GM12878 (cell line): ENCODE results near the gene TRIM25. TPM values are rescaled to one million over a fixed set of nuclear protein-coding genes. Genes with fewer than 3 reads are reported as not detected.

Experiments
- ATAC-seq: fragments of 200-7000 bp; cut with Tn5 transposase; 3 replicates; pipeline ENCODE4 v1.9.1; 2020; ENCODE audit warnings: mild to moderate bottlenecking, moderate library complexity
- BruUV-seq: library from RNA; stranded (reverse); fragments of 400-500 nt; replicated peaks from 2 replicates; lab custom pipeline; 2021; lab: Mats Ljungman, UMichigan
- CTCF ChIA-PET: fragments of 300-600 bp; sonication (Branson Sonifier 250); formaldehyde crosslinking; extraction: SDS; loops from one replicate; lab custom pipeline; 2021; ENCODE audit warnings: inconsistent platforms; lab: Yijun Ruan, JAX
- POLR2A ChIA-PET: fragments of 350-600 bp; formaldehyde crosslinking; extraction: SDS; loops from one replicate; lab custom pipeline; 2021; ENCODE audit warnings: inconsistent platforms; lab: Charles Lee
- RAD21 ChIA-PET: fragments of 300-600 bp; sonication (Branson Sonifier 250); formaldehyde crosslinking; loops from one replicate; lab custom pipeline; 2023; ENCODE audit warnings: antibody characterized with exemption; ENCODE audit not compliant: unreplicated experiment; lab: Charles Lee
- SMC1A ChIA-PET: fragments of 300-600 bp; sonication (Branson Sonifier 250); formaldehyde crosslinking; loops from one replicate; lab custom pipeline; 2023; ENCODE audit not compliant: unreplicated experiment, uncharacterized antibody; lab: Charles Lee
- DNase-seq: peaks from one replicate; pipeline ENCODE4 v3.0.0-alpha.2; 2011; ENCODE audit warnings: low read depth, low spot score
- FAIRE-seq: peaks from 3 replicates; lab custom pipeline; 2011; peaks lifted over from hg19 to GRCh38; lab: Jason Lieb, UNC
- H2AFZ ChIP-seq: 2 replicates; pipeline ENCODE4 v1.6.0; 2011; ENCODE audit warnings: low read depth, low read length, control low read depth; ENCODE audit not compliant: control insufficient read depth
- H3K27ac ChIP-seq: 2 replicates; pipeline ENCODE4 v1.5.1; 2011; ENCODE audit warnings: control low read depth; ENCODE audit not compliant: control insufficient read depth, insufficient read depth
- H3K27me3 ChIP-seq, 2 experiments: replicated peaks in 1 of 2; 2 replicates each; pipeline versions ENCODE4 v1.6.0 to v1.6.1; 2011; ENCODE audit warnings: low read length in 1 of 2; ENCODE audit not compliant: control insufficient read depth in 2 of 2, insufficient read depth in 2 of 2
- H3K36me3 ChIP-seq, 2 experiments: 2 replicates each; pipeline ENCODE4 v1.5.1; 2011; ENCODE audit warnings: low read length in 1 of 2; ENCODE audit not compliant: control insufficient read depth in 2 of 2, insufficient read depth in 2 of 2
- H3K4me1 ChIP-seq: 2 replicates; pipeline ENCODE4 v1.6.1; 2011; ENCODE audit warnings: mild to moderate bottlenecking, low read length, moderate library complexity, mixed read lengths; ENCODE audit not compliant: control insufficient read depth, insufficient read depth
- H3K4me2 ChIP-seq: 2 replicates; pipeline ENCODE4 v1.6.0; 2011; ENCODE audit warnings: control low read depth; ENCODE audit not compliant: control insufficient read depth, insufficient read depth
- H3K4me3 ChIP-seq: fragments of 200-600 bp; sonication (generic); 2 replicates; pipeline ENCODE4 v1.5.1; 2016
- H3K79me2 ChIP-seq: 2 replicates; pipeline ENCODE4 v1.6.0; 2011; ENCODE audit warnings: low read length; ENCODE audit not compliant: control insufficient read depth, insufficient read depth
- H3K9ac ChIP-seq: 2 replicates; pipeline ENCODE4 v1.8.0; 2011; ENCODE audit warnings: low read length, control low read depth, mixed read lengths; ENCODE audit not compliant: control insufficient read depth, insufficient read depth
- H3K9me3 ChIP-seq: replicated peaks from 3 replicates; pipeline ENCODE4 v1.5.1; 2011; ENCODE audit warnings: mild to moderate bottlenecking, low read length; ENCODE audit not compliant: control insufficient read depth, insufficient read depth
- H4K20me1 ChIP-seq: 2 replicates; pipeline ENCODE4 v1.6.0; 2011; ENCODE audit not compliant: control insufficient read depth, insufficient read depth
- ASH2L ChIP-seq: fragments of 300-600, 200-600 bp; sonication (generic); IDR thresholded peaks from 2 replicates; pipeline ENCODE4 v1.6.1; 2017; ENCODE audit warnings: low read depth, mild to moderate bottlenecking, borderline replicate concordance
- BCL11A ChIP-seq: IDR thresholded peaks from 2 replicates; pipeline ENCODE4 v1.6.1; 2011; ENCODE audit warnings: low read depth, low read length
- CUX1 ChIP-seq: IDR thresholded peaks from 2 replicates; pipeline ENCODE4 v1.6.1; 2012; ENCODE audit warnings: improper control_type of control experiment, low read depth, low read length; ENCODE audit not compliant: insufficient replicate concordance
- E2F4 ChIP-seq: IDR thresholded peaks from 2 replicates; pipeline ENCODE4 v1.6.1; 2012; ENCODE audit warnings: low read depth, low read length, improper control_type of control experiment
- HDAC2 ChIP-seq: fragments of 200-600 bp; sonication (generic); IDR thresholded peaks from 2 replicates; pipeline ENCODE4 v1.6.1; 2017
- HSF1 ChIP-seq: fragments of 150-350 bp; IDR thresholded peaks from 2 replicates; pipeline ENCODE4 v1.6.1; 2014; ENCODE audit warnings: mild to moderate bottlenecking, low read depth, low read length
- MAX ChIP-seq: IDR thresholded peaks from 2 replicates; pipeline ENCODE4 v1.6.1; 2012; ENCODE audit warnings: low read depth, low read length, improper control_type of control experiment
- RB1 ChIP-seq: fragments of 450-650 bp; formaldehyde crosslinking; IDR thresholded peaks from 2 replicates; pipeline ENCODE4 v1.6.1; 2017; ENCODE audit warnings: mild to moderate bottlenecking, borderline replicate concordance
- RCOR1 ChIP-seq: conservative IDR thresholded peaks from 2 replicates; pipeline ENCODE4 v1.6.1; 2012; ENCODE audit warnings: low read depth, low read length, improper control_type of control experiment
- SUZ12 ChIP-seq: fragments of 200-600 bp; sonication (generic); IDR thresholded peaks from one replicate; pipeline ENCODE4 v1.6.1; 2018; ENCODE audit warnings: antibody characterized with exemption, mild to moderate bottlenecking; ENCODE audit not compliant: unreplicated experiment
- ZSCAN29 ChIP-seq: fragments of 450-650 bp; IDR thresholded peaks from 2 replicates; pipeline ENCODE4 v1.6.1; 2017; ENCODE audit warnings: mild to moderate bottlenecking, moderate library complexity
- WGBS: methylation state at CpG from one replicate; pipeline ENCODE4 v1.1.6; 2016; ENCODE audit warnings: low lambda C conversion rate; ENCODE audit not compliant: insufficient replicate concordance, insufficient coverage; ENCODE audit errors: missing lambda C conversion rate; 5-methylcytosine and 5-hydroxymethylcytosine counted together
- in situ Hi-C: fragments of 300-500 bp; cut with MboI; formaldehyde crosslinking; loops from 9 replicates; pipeline ENCODE4 v1.14.3; 2018; ENCODE audit warnings: mixed read lengths
- intact Hi-C: fragments of 100-400 bp; cut with micrococcal nuclease; formaldehyde crosslinking; loops from one replicate; pipeline ENCODE4 v1.14.2; 2022; ENCODE audit not compliant: unreplicated experiment
- polyA plus RNA-seq, 11 experiments: library from polyadenylated mRNA; depleted of rRNA in 4 of 11; unstranded in 6 of 11; stranded (reverse) in 5 of 11; fragments of >200 nt; fragmentation: Nextera tagmentation in 4 of 11; fragmentation: Illumina TruSeq in 1 of 11; extraction: Ambion mirVana in 4 of 11; extraction: Trizol in 1 of 11; gene quantifications; 1 replicate in 1 of 11; 2 replicates in 10 of 11; pipeline versions ENCODE4 v1.2.1 to v1.2.3, GENCODE V29; 2011 to 2016; ENCODE audit warnings: inconsistent platforms in 2 of 11, missing spikeins in 2 of 11, low read depth in 1 of 11
- total RNA-seq, 4 experiments: library from RNA; depleted of rRNA in 3 of 4; stranded (reverse); fragments of >200 nt in 3 of 4; fragmentation: Illumina TruSeq in 1 of 4; extraction: Trizol in 1 of 4; gene quantifications; 2 replicates each; pipeline versions ENCODE4 v1.2.1 to v1.2.3, GENCODE V29; 2013 to 2021
- TF ChIP-seq, protein P1 (sequence below): fragments of 450-650 bp; conservative IDR thresholded peaks from 2 replicates; pipeline ENCODE4 v1.6.1; 2017; ENCODE audit warnings: mild to moderate bottlenecking, moderate library complexity

The TRIM25 gene
- total and polyA plus RNA-seq, 10 of the 15 experiments (the other 5 are each of a cell fraction or from before 2014, with no cell fraction given), result 10.5 to 123 (median 51.3) TPM

GRCh38 chr17:56908001-56908542, 5.8 kb downstream of the TRIM25 start:
- Histone ChIP-seq H3K36me3 (peaks cover 17 to 37% of the 10 kb centered on the region in 2 experiments), H3K4me1 (peaks cover 24% of the 10 kb centered on the region), H3K27me3 (no peaks in the 10 kb centered on the region), H3K9ac (no peak overlapping the region; the same call in 1 of the 2 replicates), H3K27ac (peak overlapping the region; percentile 42), H3K4me3 (peak overlapping the region; percentile 79; the same call in 1 of the 2 replicates), H3K79me2 (peaks cover 90% of the 10 kb centered on the region), H2AFZ (no peak overlapping the region), H3K9me3 (no peaks in the 10 kb centered on the region), H3K4me2 (peak overlapping the region; percentile 83), H4K20me1 (peaks cover 28% of the 10 kb centered on the region)
- SMC1A ChIA-PET, result interaction anchor here (0.7 to 3.4 kb wide), 14 partner anchors 9 to 1330 kb away, joined by 3 to 15 read pairs (median 4); no protein-coding TSS in a partner anchor
- CTCF ChIA-PET, result interaction anchor here (0.7 to 1.6 kb wide), 4 partner anchors 31 to 90 kb away, joined by 3 to 4 read pairs (median 4); no protein-coding TSS in a partner anchor
- RAD21 ChIA-PET, result interaction anchor here (1.4 to 1.7 kb wide), 2 partner anchors 13 to 74 kb away, joined by 4 to 7 read pairs; partner anchors contain the start of genes C17orf67 and DGKE
- 0% methylated on average over 9 of the region's 9 CpGs for WGBS
- FAIRE-seq, result peak; percentile 72
- POLR2A ChIA-PET, result interaction anchor here (1.0 to 1.9 kb wide), 3 partner anchors 9 to 74 kb away, joined by 3 to 8 read pairs (median 4); partner anchors contain the start of genes C17orf67 and DGKE
- in situ Hi-C loops (no loop called here), intact Hi-C loops (loop anchor here (2.0 kb wide), 1 partner anchor 75 kb away; the partner anchor contains the start of gene C17orf67)
- DNase-seq, result peak; percentile 60
- ATAC-seq, result peak; percentile 88
- BruUV-seq, result no TSS peak
- TF ChIP-seq, protein P1, sequence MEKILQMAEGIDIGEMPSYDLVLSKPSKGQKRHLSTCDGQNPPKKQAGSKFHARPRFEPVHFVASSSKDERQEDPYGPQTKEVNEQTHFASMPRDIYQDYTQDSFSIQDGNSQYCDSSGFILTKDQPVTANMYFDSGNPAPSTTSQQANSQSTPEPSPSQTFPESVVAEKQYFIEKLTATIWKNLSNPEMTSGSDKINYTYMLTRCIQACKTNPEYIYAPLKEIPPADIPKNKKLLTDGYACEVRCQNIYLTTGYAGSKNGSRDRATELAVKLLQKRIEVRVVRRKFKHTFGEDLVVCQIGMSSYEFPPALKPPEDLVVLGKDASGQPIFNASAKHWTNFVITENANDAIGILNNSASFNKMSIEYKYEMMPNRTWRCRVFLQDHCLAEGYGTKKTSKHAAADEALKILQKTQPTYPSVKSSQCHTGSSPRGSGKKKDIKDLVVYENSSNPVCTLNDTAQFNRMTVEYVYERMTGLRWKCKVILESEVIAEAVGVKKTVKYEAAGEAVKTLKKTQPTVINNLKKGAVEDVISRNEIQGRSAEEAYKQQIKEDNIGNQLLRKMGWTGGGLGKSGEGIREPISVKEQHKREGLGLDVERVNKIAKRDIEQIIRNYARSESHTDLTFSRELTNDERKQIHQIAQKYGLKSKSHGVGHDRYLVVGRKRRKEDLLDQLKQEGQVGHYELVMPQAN, result 0 out of 2 replicates have a peak, but pooled peaks have one; percentile 16
- TF ChIP-seq MAX (no peak; the same call in 1 of the 2 replicates), RCOR1 (no peak), E2F4 (no peak), CUX1 (peak; percentile 34), HSF1 (no peak), ASH2L (no peak), ZSCAN29 (no peak), RB1 (no peak), HDAC2 (no peak), SUZ12 (no peak), BCL11A (no peak)
